Body of pancreas (tissue), 4 donors: ENCODE results near the gene MYBL2.

Source experiments
- CTCF ChIP-seq, 7 experiments: fragments of 450-650 bp in 4 of 7; fragments of 200-600 bp in 3 of 7; sonication (generic) in 3 of 7; IDR thresholded peaks; one replicate each; pipeline ENCODE4 v1.5.1; 2016 to 2019; ENCODE audit warnings: antibody characterized with exemption in 7 of 7
- POLR2A ChIP-seq, 3 donors: fragments of 450-650 bp; IDR thresholded peaks; one replicate each; pipeline ENCODE4 v1.6.1; 2016; ENCODE audit warnings: antibody characterized with exemption in 3 of 3, mild to moderate bottlenecking in 2 of 3

GRCh38 chr20:43689165-43689564 is 22.3 kb downstream of the MYBL2 start:
- no peak for TF ChIP-seq CTCF (IDR thresholded peaks at IDR 0.05)
- TF ChIP-seq POLR2A (IDR thresholded peaks at IDR 0.05): no peak
